ENCODE measurements around the gene FAM89A.
"Not testable (repeated sequence)": the region's sequence is repeated elsewhere in the genome, so short reads cannot be mapped to it uniquely, and the experiment has no call there.

FAM89A gene

DNA sequence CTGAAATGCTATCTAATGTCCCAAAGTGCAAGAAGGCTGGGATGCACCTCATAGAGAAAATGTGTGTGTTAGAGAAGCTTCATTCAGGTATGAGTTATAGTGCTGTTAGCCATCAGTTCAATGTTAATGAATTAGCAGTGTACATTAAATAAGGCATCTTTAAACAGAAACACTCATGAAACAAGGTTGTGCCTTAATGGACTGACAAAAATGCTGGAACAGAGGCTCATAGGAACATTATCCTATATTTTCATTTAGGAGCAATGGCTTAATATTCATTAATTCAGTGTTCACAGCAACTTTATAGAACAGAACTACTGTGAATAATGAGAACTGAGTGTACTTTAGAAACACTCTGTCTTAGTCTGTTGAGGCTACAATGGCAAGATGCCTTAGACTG is 15.2 kb upstream of the FAM89A start:
- no peak for DNase-seq (ENCODE audit: low read depth in 2 of 2)

DNA sequence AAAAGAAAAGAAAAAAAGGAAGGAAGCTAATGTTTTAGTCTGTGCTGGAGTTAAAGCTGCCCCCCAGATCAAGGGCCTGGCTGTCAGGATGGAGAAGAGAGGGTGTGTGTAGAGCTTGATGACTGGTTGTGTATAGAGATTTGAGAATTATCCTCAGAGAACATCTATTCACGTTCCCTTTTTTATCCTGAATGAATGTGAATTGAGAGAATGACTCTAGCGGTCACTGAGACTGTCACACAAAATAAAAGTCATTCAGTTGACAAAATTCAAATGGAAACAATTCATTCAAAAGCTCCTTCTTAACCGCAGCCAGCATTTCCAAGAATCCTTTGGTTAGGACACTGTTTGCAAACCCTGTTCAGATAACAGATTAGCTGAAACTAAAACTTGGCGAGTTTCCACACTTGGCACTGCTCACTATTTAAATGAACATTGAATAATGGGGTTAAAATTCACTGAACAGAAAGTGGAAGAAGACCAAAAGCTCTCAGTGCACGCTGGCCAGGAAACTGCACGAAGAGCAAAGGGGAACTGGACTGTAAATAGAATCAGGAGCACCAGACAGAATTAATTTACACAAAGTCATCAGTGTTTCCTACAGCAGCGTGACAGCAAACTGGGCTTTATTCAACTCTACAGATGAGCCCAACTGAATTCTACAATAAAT is 13.6 kb upstream of the FAM89A start:
- DNase-seq (ENCODE audit: low read depth in 2 of 2) = no peak

DNA sequence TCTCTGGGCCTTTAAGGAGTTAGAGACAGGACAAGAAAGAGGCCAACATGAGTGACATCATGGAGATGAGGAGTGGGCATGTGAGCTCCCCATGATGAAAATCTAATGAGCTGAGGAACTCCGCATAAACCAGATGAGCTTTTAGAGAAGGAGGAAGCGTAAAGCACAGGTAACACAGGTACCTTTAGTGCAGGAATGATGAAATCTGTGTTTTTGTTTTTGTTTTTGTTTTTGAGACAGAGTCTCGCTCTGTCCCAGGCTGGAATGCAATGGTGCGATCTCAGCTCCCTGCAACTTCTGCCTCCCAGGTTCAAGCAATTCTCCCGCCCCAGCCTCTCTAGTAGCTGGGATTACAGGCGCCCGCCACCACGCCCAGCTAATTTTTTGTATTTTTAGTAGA is 12.7 kb upstream of the FAM89A start:
- no peak for DNase-seq (ENCODE audit: low read depth in 2 of 2)

DNA sequence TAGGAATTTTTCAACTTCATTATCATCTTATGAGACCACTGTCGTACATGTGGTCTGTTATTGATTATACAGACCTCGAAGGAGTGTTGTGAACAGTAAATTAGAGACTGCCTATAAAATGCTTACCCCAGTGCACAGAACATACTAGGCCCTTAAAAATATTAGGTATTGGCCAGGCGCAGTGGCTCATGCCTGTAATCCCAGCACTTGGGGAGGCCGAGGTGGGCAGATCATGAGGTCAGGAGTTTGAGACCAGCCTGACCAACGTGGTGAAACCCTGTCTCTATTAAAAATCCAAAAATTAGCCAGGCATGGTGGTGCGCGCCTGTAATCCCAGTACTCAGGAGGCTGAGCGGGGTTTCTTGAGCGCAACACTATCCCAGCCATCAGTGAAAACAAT is 10.9 kb upstream of the FAM89A start:
- DNase-seq (ENCODE audit: low read depth in 2 of 2) = not testable (repeated sequence)

DNA sequence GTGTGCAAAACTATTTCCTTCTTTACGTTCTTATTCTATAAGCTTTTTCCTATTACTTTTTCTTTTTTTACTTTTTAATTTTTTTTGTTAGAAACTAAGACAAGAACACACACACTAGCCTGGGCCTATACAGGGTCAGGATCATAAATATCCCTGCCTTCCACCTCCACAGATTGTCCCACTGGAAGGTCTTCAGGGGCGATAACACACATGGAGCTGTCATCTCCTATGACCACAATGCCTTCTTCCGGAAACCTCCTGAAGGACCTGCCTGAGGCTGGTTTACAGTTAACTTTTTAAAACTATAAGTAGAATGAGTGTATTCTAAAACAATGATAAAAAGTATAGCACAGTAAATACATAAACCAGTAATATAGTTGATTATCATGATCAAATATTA is 10.3 kb upstream of the FAM89A start:
- DNase-seq (ENCODE audit: low read depth in 2 of 2) = no peak

DNA sequence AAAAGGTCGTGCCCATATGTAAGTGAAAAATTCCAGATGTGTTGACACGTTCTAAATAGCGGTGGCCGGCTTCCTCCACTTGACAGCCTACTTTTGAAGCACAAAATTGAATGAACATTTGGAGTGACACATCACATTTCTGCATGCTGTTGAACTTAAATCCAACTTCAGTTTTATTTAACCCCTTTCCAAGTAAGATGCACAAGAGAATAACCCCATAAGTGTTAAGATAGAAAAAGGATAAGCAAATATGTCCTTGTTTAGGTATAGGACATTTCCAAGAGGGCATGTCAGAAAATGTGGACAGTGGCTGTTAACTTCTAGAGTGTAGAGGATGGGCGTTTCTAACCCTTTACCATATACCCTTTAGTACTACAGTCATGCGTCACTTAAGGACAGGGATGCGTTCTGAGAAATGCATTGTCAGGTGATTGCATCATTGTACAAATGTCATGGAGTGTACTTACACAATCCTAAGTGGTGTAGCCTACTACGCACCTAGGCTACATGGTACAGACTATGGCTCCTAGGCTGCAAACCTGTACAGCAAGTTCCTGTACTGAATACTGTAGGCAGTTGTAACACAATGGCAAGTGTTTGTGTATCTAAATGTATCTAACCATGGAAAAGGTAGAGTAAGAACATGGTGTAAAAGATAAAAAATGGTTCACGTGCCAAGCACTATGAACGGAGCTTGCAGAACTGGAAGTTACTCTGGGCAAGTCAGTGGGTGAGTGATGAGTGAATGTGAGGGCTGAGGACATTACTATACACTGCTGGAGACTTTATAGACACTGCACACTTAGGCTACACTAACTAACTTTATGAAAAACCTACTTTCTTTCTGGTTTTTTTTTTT is 9.3 kb upstream of the FAM89A start:
- no peak for DNase-seq (ENCODE audit: low read depth in 2 of 2)

DNA sequence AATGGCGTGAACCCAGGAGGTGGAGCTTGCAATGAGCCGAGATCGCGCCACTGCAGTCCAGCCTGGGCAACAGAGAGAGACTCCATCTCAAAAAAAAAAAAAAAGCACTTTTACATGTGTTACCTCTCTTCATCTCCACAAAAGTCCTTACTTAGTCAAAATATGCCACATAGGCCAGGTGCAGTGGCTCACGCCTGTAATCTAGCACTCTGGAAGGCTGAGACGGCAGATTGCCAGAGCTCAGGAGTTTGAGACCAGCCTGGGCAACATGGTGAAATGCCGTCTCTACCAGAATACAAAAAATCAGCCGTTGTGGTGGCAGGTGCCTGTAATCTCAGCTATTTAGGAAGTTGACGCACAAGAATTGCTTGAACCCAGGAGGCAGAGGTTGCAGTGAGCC is 8.4 kb upstream of the FAM89A start:
- not testable (repeated sequence) for DNase-seq (ENCODE audit: low read depth in 2 of 2)

DNA sequence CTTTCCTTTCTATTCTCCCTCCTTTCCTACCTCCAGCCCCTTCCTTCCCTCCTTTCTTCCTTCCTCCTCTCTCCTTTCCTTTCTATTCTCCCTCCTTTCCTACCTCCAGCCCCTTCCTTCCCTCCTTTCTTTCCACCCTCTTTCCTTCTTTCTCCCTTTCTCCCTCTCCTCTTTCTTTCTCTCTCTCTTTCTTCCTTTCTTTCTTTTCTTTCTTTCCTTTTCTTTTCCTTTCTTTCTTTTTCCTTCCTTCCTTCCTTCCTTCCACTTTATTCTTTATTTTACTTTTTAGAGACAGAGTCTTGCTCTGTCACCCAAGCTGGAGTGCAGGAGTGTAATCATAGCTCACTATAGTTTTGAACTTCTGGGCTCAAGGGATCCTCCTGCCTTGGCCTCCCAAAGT is 7.5 kb upstream of the FAM89A start:
- not testable (repeated sequence) for DNase-seq (ENCODE audit: low read depth in 2 of 2)

DNA sequence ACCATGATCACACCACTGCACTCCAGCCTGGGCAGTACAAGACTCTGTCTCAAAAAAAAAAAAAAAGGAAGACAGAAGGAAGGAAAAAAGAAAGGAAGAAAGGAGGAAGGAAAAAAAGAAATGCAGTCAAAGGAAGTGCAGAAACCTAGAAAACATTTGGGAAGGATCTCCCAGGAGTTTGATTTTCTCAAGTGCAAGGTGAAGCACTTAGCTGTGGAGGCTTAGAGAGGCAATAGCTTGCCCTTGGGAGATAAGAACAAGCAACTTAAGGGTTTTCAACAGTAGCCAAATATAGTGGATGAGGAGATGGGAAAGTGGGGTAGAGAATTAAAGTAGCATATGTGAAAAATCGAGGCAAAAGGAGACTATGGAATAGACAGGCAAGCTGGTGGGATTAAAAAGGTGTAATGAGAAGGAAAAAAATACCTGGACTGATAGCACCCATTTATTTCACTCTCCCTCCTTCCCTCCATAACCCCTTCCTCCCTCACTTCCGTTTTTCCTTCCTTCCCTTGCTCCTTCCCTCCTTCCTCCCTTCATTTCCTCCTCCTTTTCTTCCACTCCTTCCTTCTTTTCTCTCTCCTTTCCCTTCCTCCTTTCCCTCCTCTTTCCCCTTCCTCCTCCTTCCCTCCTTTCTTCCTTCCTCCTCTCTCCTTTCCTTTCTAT is 6.8 kb upstream of the FAM89A start:
- DNase-seq (ENCODE audit: low read depth in 2 of 2) = no peak

DNA sequence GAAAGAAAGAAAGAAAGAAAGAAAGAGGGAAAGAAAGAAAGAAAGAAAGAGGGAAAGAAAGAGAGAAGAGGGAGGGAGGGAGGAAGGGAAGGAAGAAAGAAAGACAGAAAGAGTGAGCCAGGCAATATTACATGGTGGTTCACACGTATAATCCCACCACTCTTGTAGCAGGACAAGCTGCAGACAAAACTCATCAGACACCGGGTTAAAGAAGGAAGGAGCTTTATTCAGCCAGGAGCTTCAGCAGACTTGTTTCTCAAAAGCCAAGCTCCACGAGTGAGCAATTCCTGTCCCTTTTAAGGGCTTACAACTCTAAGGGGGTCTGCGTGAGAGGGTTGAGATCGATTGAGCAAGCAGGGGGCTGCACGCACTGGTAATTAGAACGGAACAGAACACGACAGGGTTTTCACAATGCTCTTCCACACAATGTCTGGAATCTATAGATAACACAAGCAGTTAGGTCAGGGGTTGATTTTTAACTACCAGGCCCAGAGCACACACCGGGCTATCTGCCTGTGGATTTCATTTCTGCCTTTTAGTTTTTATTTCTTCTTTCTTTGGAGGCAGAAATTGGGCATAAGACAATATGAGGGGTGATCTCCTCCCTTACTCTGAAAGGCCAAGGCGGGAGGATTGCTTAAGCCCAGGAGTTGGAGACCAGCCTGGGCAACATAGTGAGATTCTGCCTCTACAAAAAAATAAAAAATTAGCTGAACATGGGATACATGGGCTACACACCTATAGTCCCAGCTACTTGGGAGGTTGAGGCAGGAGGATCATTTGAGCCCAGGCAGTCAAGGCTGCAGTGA is 6.1 kb upstream of the FAM89A start:
- not testable (repeated sequence) for DNase-seq (ENCODE audit: low read depth in 2 of 2)

DNA sequence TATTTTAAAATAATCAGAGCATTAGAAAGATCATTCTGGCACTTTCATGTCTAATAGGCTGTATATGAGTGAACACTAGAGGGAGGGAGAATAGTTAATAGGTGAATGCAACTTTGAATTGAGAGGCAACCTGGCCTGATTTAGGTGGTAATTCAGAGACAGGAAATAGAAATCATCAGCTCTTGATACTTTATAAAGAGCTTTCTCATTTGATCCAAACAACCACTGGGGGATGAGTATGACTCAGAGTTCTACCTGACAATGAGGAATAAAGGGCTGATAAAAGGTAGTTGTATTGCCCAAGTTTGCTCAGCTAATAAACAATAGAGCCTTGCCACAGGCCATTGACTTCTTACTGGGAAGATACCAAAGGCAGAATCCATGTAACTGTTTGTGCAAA is 5.2 kb upstream of the FAM89A start:
- no peak for DNase-seq (ENCODE audit: low read depth in 2 of 2)

DNA sequence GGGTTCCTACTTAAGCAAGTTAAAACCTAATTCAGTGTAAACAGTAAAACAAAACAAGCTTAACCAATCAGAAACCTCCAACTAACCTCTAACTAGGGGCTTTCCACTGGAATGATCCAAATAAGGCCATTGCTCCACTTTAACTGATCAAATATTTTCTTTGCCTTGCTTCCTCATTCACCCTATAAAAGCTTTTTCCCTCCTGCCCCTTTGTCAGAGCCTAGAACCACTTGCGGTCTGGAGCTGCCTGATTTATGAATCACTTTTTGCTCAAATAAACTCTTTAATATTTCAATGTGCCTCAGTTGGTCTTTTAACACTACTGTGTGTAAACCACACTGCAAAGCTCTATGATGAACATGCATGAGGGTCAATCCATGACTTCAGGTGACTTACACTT is 4.5 kb upstream of the FAM89A start:
- DNase-seq (ENCODE audit: low read depth in 2 of 2) = no peak

DNA sequence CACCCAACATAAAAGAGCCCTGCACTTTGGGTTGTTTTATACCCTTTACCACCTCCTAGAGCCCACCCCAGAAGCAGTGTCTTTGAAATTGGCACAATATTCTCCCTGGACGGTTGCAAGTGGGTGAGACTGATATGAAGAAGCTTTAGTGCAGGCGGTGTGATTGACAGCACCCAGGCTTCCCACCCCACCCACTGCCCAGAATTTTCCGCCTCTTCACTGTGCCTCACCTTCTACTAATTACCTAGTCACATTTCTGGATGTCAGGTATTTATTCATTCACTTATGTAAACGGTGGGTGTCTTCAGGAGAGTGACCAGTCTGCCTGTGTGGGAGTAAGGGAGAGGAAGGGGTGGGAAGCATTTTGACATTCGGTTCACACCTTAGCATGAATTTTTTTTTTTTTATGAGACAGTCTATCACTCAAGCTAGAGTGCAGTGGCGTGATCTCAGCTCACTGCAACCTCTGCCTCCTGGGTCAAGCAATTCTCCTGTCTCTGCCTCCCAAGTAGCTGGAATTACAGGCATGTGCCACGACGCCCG is 1.7 kb upstream of the FAM89A start:
- no peak for DNase-seq (ENCODE audit: low read depth in 2 of 2)

DNA sequence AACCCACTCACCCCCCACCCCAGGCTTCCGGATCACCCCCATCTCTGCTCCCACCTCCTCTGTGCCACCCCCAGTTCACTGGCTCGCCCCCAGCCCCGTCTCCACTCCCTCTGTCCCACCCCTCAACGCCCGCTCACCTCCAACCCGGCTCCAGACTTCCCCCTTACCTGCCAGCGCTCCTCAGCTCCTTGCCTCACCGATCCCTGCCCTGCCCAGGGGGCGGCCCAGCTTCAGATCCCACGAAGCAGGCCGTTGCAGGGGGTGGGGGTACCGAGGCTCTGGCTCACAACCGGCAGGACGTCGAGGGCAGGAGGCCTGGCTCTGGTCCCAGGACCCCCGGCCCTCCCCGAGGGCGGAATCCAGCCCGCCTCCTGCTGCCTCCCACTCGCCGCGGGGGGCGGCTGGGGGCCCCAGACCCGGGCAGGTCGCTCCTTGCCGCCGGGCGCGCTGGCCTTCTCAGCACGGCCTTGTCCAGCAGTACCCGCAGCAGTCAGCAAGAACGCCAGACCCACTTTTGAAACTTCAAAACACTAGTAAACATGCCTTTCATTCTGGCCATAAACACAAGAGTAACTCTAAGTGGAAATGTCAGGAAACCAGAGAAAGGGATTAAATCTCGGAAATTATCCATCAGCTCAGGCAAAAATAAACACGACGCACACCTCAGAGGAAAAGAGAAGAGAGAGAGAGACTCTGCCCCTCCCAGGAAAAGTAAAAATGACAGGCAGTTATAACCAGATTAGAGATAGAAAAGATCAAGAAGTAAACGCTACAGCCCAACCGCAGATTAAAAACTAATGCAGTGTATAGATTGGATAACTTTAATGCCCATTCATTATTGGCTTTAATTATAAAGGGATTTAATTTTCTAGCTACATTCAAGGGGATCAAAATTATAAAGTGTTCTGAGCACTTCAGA is 1.0 kb upstream of the FAM89A start:
- DNase-seq (ENCODE audit: low read depth in 2 of 2) = no peak

DNA sequence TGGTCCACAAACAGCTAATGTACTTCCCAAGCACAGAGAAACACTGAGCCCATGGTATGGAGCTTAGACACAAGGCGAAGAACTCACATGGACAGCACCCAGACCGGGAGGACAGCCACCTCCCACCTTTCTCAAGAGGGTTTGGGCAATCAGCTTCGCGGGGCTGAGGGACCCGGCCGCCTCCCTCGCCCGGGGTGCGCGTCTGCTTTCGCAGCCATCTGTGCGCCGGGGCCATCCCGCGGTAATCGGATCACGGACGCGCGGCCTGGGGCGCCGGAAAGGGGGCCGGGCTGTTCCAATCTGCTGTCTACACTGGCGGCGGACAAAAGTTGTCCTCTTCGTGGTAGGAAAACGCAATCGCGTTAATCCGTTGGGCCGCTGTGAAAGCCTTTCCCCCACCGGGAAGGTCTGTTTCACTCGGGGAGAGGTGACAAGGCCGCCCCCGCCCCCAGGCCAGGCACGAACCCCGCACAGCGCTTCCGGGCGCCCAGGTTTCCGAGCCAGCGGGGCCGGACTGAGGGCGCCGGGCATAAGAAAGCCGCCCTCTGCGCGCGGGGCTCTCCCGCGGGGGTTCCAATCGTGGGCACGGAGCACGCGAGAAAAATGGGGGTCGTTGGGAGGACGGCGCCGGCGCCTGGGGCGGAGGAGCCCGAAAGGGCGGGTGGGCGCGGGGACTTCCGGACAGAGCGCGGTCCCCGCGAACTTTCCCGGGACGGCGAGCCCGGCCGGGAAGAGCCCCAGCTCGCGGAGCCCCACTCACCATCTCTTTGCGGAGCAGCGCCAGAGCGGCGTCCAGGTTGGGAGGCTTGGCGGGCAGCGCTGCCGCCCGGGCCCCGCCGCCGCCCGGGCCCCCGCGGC is 664 bp downstream of the FAM89A start:
- DNase-seq (ENCODE audit: low read depth in 2 of 2) = no peak

DNA sequence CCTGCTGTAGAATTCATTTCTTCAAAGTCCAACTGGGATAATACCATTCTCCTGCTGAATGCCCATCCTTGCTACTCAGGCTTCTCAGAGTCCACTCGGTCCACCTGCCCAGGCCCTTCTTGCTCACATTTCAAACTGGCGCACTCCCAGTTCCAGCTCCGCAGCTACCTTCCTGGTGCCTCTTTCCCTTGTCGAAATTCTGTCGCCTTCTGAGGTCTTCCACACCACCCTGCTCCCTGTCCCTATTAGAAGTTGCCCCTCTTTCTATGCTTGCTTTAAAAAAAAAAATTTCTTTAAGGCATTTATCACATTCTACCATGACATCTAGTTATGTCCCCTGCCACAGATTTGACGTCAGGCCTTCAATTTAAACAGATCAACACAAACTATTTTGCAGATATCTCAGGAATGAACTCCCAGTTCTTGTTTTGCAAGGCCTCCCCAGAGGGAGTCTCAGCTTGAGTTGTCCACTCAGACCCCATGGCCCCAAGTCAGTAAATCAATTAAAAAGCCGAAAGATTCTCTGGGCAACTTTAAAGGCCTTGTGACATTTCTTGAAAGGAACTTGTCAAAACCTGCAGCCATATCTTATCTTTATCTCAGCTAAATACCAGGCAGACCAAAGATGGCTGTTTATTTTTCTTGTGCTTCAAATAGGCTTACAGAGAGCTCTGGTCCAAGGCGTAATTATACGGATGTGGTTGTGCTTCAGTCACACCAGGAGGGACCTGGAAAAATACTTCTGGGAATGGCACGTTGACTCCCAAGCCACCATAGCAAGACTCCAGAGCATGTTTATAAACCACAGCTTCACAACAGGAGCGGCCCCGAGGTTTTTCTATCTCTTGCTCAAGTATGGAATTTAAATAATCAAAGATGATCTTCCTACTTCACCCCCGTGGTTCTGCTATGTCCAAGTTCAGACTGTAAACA is 2.2 kb downstream of the FAM89A start:
- DNase-seq (ENCODE audit: low read depth in 2 of 2) = no peak

DNA sequence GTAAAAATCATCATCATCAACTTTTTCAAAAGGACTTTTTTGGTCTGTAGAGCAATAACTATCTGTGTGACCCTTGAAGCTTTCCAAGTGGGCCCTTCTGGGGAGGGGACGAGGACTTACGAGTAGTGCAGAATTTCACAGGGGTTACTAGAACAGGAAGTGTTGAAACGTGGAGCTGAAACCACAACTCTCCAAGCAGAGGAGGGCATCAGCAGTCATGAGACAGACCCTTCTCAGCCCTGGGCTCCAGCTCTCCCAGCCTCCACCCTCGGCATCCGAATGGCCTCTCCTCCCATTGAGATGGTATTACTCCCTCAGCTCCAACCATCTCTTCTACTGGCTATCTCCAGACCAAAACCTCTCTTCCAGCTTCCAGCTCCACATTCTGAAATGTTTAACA is 3.6 kb downstream of the FAM89A start:
- DNase-seq (ENCODE audit: low read depth in 2 of 2) = no peak

DNA sequence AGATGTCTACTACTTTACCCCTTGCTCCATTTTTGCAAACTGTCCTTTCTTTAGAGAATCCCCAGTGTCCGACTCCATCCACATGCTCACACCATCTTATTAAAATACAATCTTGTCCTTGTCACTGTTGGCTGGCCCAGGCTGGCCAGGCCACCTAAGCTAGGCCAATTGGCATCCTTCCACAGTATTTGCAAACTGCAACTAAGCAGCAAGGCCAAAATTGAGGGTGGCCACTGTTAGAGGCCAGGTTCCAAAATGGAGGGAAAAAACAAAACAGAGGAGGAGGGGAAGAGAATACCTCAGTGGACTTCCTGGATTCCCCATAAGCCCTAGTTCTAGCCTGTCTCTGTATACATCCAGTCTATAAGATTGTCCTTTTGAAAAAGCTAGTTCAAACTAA is 4.3 kb downstream of the FAM89A start:
- DNase-seq (ENCODE audit: low read depth in 2 of 2) = no peak

DNA sequence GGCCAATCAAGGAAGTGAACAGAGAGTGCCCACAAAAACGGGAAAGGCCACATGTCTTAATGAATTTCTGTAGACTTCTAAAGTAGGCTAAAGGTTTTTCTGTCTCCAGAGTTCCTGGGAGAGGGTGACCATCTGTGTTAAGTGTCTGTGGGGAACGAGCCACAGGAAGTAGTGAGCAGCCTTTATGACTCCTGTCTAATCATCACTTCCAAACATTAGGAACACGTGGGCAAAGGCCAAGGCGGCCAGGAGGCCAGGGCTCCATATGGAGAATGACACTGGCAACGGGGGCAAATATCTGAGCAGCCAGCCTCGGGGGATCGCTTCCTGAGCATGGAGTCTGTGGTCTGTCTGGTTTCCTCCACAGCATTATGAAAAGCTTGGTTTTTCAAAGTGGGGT is 7.1 kb downstream of the FAM89A start:
- DNase-seq (ENCODE audit: low read depth in 2 of 2) = no peak

All from stimulated activated CD4-positive, alpha-beta T cell treated with anti-CD3 and anti-CD28 coated beads, Interleukin-15, amount 100 ng/mL, for 48 hours (primary cell).